PC-9 (cell line): Measurements from ENCODE around the gene JUND.

Experiments used
- CTCF ChIP-seq: fragments of 200-600 bp; sonication (generic); conservative IDR thresholded peaks from 2 replicates; pipeline ENCODE4 v1.6.1; 2017; ENCODE audit warnings: mixed run types, antibody characterized with exemption, mild to moderate bottlenecking, moderate library complexity
- EZH2 ChIP-seq: fragments of 200-600 bp; sonication (generic); IDR thresholded peaks from 2 replicates; pipeline ENCODE4 v1.8.0; 2017; ENCODE audit warnings: antibody characterized with exemption, low read depth

- no peak for TF ChIP-seq CTCF
- TF ChIP-seq EZH2: no peak
Observed at GRCh38 chr19:18294467-18294864, 13.0 kb upstream of the JUND start.
